ENCODE measurements around the gene IYD. TPM values are rescaled to one million over a fixed set of nuclear protein-coding genes. Genes with fewer than 3 reads are reported as not detected.

IYD gene
- total and polyA plus RNA-seq, 9 donors = not detected

DNA sequence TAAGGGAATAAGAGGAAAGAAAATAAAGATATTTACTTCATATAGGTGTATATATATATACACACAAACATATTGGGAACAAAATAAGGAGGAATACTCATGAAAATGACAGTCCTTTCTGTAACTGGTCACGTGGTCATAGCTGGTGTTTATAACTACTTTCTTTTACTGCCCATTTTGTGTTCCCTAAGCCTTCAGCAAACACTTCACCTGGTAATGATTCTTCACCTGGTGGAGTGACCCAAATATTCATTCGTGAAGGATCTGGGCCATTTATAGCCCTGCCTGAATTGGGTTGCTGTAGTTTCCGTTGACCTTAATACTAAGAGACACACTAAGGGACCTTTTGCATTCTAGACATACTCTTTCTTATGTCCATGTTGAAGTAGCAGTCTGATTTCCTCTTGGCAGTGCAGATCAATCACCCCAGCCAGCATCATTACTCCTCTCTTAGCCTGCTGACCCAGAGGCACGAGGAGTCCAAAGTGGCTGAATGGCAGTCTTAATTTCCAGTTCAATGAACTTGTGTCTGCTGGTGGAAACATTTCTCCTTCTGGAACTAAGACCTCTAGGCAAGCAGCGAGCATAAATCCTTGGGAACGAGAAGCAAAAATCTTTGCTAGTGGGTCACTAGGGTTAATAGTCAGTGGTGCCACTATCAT, 39.9 kb upstream of the IYD start:
- Histone ChIP-seq H3K36me3 (no peaks in the 10 kb centered on the region), H3K4me1 (ENCODE audit: insufficient read depth) (no peaks in the 10 kb centered on the region), H3K27ac (no peak overlapping the region), H3K9me3 (no peaks in the 10 kb centered on the region), H3K4me3 (no peak overlapping the region), H3K27me3 (no peaks in the 10 kb centered on the region)
- WGBS, 3 donors = 85 to 91% (median 87%) methylated on average over 6 of the region's 6 CpGs
- DNase-seq = no peak
- TF ChIP-seq EP300 (IDR thresholded peaks at IDR 0.05) = no peak
- no peak for TF ChIP-seq POLR2A (IDR thresholded peaks at IDR 0.05)
- TF ChIP-seq, protein P1, sequence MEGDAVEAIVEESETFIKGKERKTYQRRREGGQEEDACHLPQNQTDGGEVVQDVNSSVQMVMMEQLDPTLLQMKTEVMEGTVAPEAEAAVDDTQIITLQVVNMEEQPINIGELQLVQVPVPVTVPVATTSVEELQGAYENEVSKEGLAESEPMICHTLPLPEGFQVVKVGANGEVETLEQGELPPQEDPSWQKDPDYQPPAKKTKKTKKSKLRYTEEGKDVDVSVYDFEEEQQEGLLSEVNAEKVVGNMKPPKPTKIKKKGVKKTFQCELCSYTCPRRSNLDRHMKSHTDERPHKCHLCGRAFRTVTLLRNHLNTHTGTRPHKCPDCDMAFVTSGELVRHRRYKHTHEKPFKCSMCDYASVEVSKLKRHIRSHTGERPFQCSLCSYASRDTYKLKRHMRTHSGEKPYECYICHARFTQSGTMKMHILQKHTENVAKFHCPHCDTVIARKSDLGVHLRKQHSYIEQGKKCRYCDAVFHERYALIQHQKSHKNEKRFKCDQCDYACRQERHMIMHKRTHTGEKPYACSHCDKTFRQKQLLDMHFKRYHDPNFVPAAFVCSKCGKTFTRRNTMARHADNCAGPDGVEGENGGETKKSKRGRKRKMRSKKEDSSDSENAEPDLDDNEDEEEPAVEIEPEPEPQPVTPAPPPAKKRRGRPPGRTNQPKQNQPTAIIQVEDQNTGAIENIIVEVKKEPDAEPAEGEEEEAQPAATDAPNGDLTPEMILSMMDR (IDR thresholded peaks at IDR 0.05) = no peak
- intact Hi-C loops (cut with DNase I) = no loop called here

DNA sequence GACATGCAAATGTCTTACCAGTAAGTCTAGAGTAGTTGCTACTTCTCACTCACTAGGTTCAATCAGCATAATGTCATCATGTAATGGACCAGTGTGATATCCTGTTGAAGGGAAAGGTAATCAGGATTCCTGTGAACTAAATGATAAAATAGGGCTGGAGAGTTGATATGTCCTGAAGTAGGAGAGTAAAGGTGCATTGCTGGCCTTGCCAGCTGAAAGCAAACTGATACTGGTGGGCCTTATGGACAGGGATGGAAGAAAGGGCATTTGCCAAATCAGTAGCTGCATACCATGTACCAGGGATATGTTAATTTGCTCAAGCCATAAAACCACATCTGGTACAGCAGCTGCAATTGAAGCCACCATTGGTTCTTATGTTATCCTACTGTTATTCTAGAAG, 37.5 kb upstream of the IYD start:
- Histone ChIP-seq H3K36me3 (no peaks in the 10 kb centered on the region), H3K4me1 (ENCODE audit: insufficient read depth) (no peaks in the 10 kb centered on the region), H3K27me3 (no peaks in the 10 kb centered on the region), H3K27ac (no peak overlapping the region), H3K9me3 (no peaks in the 10 kb centered on the region), H3K4me3 (no peak overlapping the region)
- TF ChIP-seq, protein P1 (IDR thresholded peaks at IDR 0.05) = no peak
- TF ChIP-seq POLR2A (IDR thresholded peaks at IDR 0.05) (no peak), EP300 (IDR thresholded peaks at IDR 0.05) (no peak)
- no peak for DNase-seq
- intact Hi-C loops (cut with DNase I) = loop anchor here in 1 of 4 donors (10.0 kb wide), 1 partner anchor 247 kb away; no protein-coding TSS in a partner anchor

GRCh38 chr6:150332939-150333584, 35.8 kb upstream of the IYD start:
- H3K27me3 ChIP-seq = no peaks in the 10 kb centered on the region
- no peak for DNase-seq
- H3K4me3 ChIP-seq = no peak overlapping the region
- H3K27ac ChIP-seq = no peak overlapping the region
- H3K9me3 ChIP-seq = no peaks in the 10 kb centered on the region
- 90 to 92% (median 91%) methylated on average over 21 of the region's 21 CpGs for WGBS, 3 donors
- H3K36me3 ChIP-seq = no peaks in the 10 kb centered on the region
- intact Hi-C loops (cut with DNase I) = loop anchor here in 1 of 4 donors (10.0 kb wide), 1 partner anchor 248 kb away; no protein-coding TSS in a partner anchor
- TF ChIP-seq, protein P1 (IDR thresholded peaks at IDR 0.05) = no peak
- no peak for TF ChIP-seq POLR2A (IDR thresholded peaks at IDR 0.05)
- no peak for TF ChIP-seq EP300 (IDR thresholded peaks at IDR 0.05)
- no peaks in the 10 kb centered on the region for H3K4me1 ChIP-seq (ENCODE audit: insufficient read depth)

GRCh38 chr6:150333585-150333941, 35.2 kb upstream of the IYD start:
- WGBS, 3 donors = 98 to 99% (median 98%) methylated on average over 2 of the region's 2 CpGs
- DNase-seq = no peak
- intact Hi-C loops (cut with DNase I) = loop anchor here in 1 of 4 donors (10.0 kb wide), 1 partner anchor 249 kb away; no protein-coding TSS in a partner anchor

More at GRCh38 chr6:150333585-150333941, 35.2 kb upstream of the IYD start:
- Histone ChIP-seq H3K36me3 (no peaks in the 10 kb centered on the region), H3K27me3 (no peaks in the 10 kb centered on the region), H3K4me3 (no peak overlapping the region), H3K27ac (no peak overlapping the region), H3K9me3 (no peaks in the 10 kb centered on the region), H3K4me1 (ENCODE audit: insufficient read depth) (no peaks in the 10 kb centered on the region)
- TF ChIP-seq EP300 (IDR thresholded peaks at IDR 0.05) = no peak
- TF ChIP-seq POLR2A (IDR thresholded peaks at IDR 0.05) = no peak
- TF ChIP-seq, protein P1 (IDR thresholded peaks at IDR 0.05) = no peak

Data from ovary (tissue), 9 donors.